HG02943 (cell line): ENCODE measurements around the gene MYO1E.

Source experiments
- ATAC-seq: cut with Tn5 transposase; IDR thresholded peaks from one replicate; pipeline ENCODE4 v1.9.1; 2021; ENCODE audit warnings: mild to moderate bottlenecking, low read depth, moderate library complexity; ENCODE audit not compliant: unreplicated experiment

The MYO1E gene

GRCh38 chr15:59240036-59240435 lies 132.6 kb downstream of the MYO1E start:
- no peak for ATAC-seq

GRCh38 chr15:59237924-59238331 lies 134.7 kb downstream of the MYO1E start:
- peak; percentile 49 for ATAC-seq

- ATAC-seq: peak; percentile 57
These were observed 135.4 kb downstream of the MYO1E start for GRCh38 chr15:59237119-59237855.

GRCh38 chr15:59236394-59236793 lies 136.3 kb downstream of the MYO1E start:
- ATAC-seq: no peak

- ATAC-seq: no peak
These were observed 140.2 kb downstream of the MYO1E start for GRCh38 chr15:59232476-59232875.

- ATAC-seq: no peak
These were observed 142.1 kb downstream of the MYO1E start for GRCh38 chr15:59230531-59231055.

- no peak for ATAC-seq
These were observed 143.2 kb downstream of the MYO1E start for GRCh38 chr15:59229453-59229852.

GRCh38 chr15:59229015-59229414 lies 143.7 kb downstream of the MYO1E start:
- no peak for ATAC-seq

GRCh38 chr15:59227021-59227420 lies 145.7 kb downstream of the MYO1E start:
- no peak for ATAC-seq

GRCh38 chr15:59224474-59224873 lies 148.2 kb downstream of the MYO1E start:
- no peak for ATAC-seq

- ATAC-seq: no peak
These were observed 148.9 kb downstream of the MYO1E start for GRCh38 chr15:59223736-59224135.

- no peak for ATAC-seq
These were observed 149.6 kb downstream of the MYO1E start for GRCh38 chr15:59222906-59223550.

- ATAC-seq: no peak
These were observed 150.9 kb downstream of the MYO1E start for GRCh38 chr15:59221511-59222505.

GRCh38 chr15:59218710-59219109 lies 154.0 kb downstream of the MYO1E start:
- ATAC-seq: no peak

GRCh38 chr15:59217876-59218498 lies 154.7 kb downstream of the MYO1E start:
- no peak for ATAC-seq

GRCh38 chr15:59216911-59217310 lies 155.8 kb downstream of the MYO1E start:
- ATAC-seq: no peak

GRCh38 chr15:59210186-59210585 lies 162.5 kb downstream of the MYO1E start:
- ATAC-seq: no peak

- no peak for ATAC-seq
These were observed 163.9 kb downstream of the MYO1E start for GRCh38 chr15:59208613-59209249.

- ATAC-seq: no peak
These were observed 166.0 kb downstream of the MYO1E start, which contains the start of gene LDHAL6B for GRCh38 chr15:59206623-59207183. Gene LDHAL6B, plus strand, starts transcription at chr15:59206843. Its CDS starts 98 bp downstream, at chr15:59206941.
